GM19023 (cell line): ENCODE data around the gene ASPSCR1.

Experiments
- ATAC-seq: cut with Tn5 transposase; IDR thresholded peaks from one replicate; pipeline ENCODE4 v1.9.1; 2021; ENCODE audit warnings: mild to moderate bottlenecking, moderate library complexity; ENCODE audit not compliant: unreplicated experiment

The ASPSCR1 gene

GRCh38 chr17:82021107-82021899, 43.9 kb downstream of the ASPSCR1 start:
- no peak for ATAC-seq

- no peak for ATAC-seq
Observed at GRCh38 chr17:82021900-82022309, 44.5 kb downstream of the ASPSCR1 start.

- no peak for ATAC-seq
Observed at GRCh38 chr17:82022310-82022980, 45.0 kb downstream of the ASPSCR1 start, which contains the start of gene CENPX. Gene CENPX, minus strand, starts transcription at chr17:82022878. Its CDS starts 17 bp downstream, at chr17:82022861.

- ATAC-seq = peak; percentile 92
Observed at GRCh38 chr17:82022981-82023446, 45.6 kb downstream of the ASPSCR1 start, which contains the start of gene LRRC45. Gene LRRC45, plus strand, starts transcription at chr17:82023305. Its CDS starts 339 bp downstream, at chr17:82023644.

GRCh38 chr17:82023447-82024241, 46.2 kb downstream of the ASPSCR1 start:
- peak; percentile 2 for ATAC-seq

- no peak for ATAC-seq
Observed at GRCh38 chr17:82024859-82025258, 47.4 kb downstream of the ASPSCR1 start.

GRCh38 chr17:82025401-82026107, 48.1 kb downstream of the ASPSCR1 start:
- ATAC-seq = no peak

GRCh38 chr17:82028246-82028645, 50.8 kb downstream of the ASPSCR1 start:
- ATAC-seq = no peak

- ATAC-seq = no peak
Observed at GRCh38 chr17:82028966-82029365, 51.5 kb downstream of the ASPSCR1 start.

- ATAC-seq = no peak
Observed at GRCh38 chr17:82029391-82029790, 52.0 kb downstream of the ASPSCR1 start.

- ATAC-seq = no peak
Observed at GRCh38 chr17:82029990-82030469, 52.6 kb downstream of the ASPSCR1 start.

GRCh38 chr17:82030470-82031302, 53.3 kb downstream of the ASPSCR1 start:
- peak; percentile 43 for ATAC-seq

GRCh38 chr17:82031303-82031884, 54.0 kb downstream of the ASPSCR1 start, which contains the start of gene RAC3:
Gene RAC3, plus strand, starts transcription at chr17:82031678. Its CDS starts 84 bp downstream, at chr17:82031762.
- ATAC-seq = no peak

- no peak for ATAC-seq
Observed at GRCh38 chr17:82031885-82032627, 54.6 kb downstream of the ASPSCR1 start.

- ATAC-seq = no peak
Observed at GRCh38 chr17:82033359-82034085, 56.1 kb downstream of the ASPSCR1 start.

GRCh38 chr17:82034371-82035011, 57.1 kb downstream of the ASPSCR1 start:
- no peak for ATAC-seq

- ATAC-seq = no peak
Observed at GRCh38 chr17:82035488-82035887, 58.1 kb downstream of the ASPSCR1 start.
